HUES48 (cell line): ENCODE results near the gene MGAT5.

ENCODE experiments used
- H3K27ac ChIP-seq: one replicate; pipeline ENCODE4 v1.7.0; 2013; ENCODE audit warnings: low read depth, low read length, inconsistent platforms
- H3K27me3 ChIP-seq: 2 replicates; pipeline ENCODE4 v1.6.1; 2013; ENCODE audit warnings: mild to moderate bottlenecking, low read length; ENCODE audit not compliant: control insufficient read depth, insufficient read depth
- H3K36me3 ChIP-seq: 2 replicates; pipeline ENCODE4 v1.6.1; 2013; ENCODE audit warnings: low read length; ENCODE audit not compliant: control insufficient read depth, insufficient read depth
- H3K4me1 ChIP-seq: 2 replicates; pipeline ENCODE4 v1.6.1; 2013; ENCODE audit warnings: mild to moderate bottlenecking, low read length; ENCODE audit not compliant: control insufficient read depth, insufficient read depth
- H3K4me3 ChIP-seq: 2 replicates; pipeline ENCODE4 v1.5.1; 2013; ENCODE audit warnings: mild to moderate bottlenecking, low read depth, low read length
- H3K9ac ChIP-seq: 2 replicates; pipeline ENCODE4 v1.6.1; 2013; ENCODE audit warnings: mild to moderate bottlenecking, low read depth, low read length, moderate library complexity
- H3K9me3 ChIP-seq: 2 replicates; pipeline ENCODE4 v1.6.1; 2013; ENCODE audit warnings: low read length; ENCODE audit not compliant: control insufficient read depth, insufficient read depth

MGAT5 gene

GRCh38 chr2:134268265-134268664 is 14.4 kb downstream of the MGAT5 start:
- no peak overlapping the region for H3K4me3 ChIP-seq
- no peak overlapping the region; the same call in 1 of the 2 replicates for H3K9ac ChIP-seq
- H3K4me1 ChIP-seq: no peaks in the 10 kb centered on the region
- H3K9me3 ChIP-seq: no peaks in the 10 kb centered on the region
- peaks cover 13% of the 10 kb centered on the region; the same call in 1 of the 2 replicates for H3K36me3 ChIP-seq
- H3K27me3 ChIP-seq: no peaks in the 10 kb centered on the region
- H3K27ac ChIP-seq: no peak overlapping the region

- no peaks in the 10 kb centered on the region for H3K27me3 ChIP-seq
- peaks cover 13% of the 10 kb centered on the region; the same call in 1 of the 2 replicates for H3K36me3 ChIP-seq
- H3K27ac ChIP-seq: no peak overlapping the region
- 0 out of 2 replicates have a peak, but pooled peaks cover under 1% of the 10 kb centered on the region for H3K4me1 ChIP-seq
- no peak overlapping the region for H3K9ac ChIP-seq
- no peaks in the 10 kb centered on the region for H3K9me3 ChIP-seq
- no peak overlapping the region for H3K4me3 ChIP-seq
Measured at GRCh38 chr2:134269230-134269629, 15.4 kb downstream of the MGAT5 start.

GRCh38 chr2:134269972-134270735 is 16.3 kb downstream of the MGAT5 start:
- no peaks in the 10 kb centered on the region for H3K9me3 ChIP-seq
- H3K4me1 ChIP-seq: 0 out of 2 replicates have a peak, but pooled peaks cover 7% of the 10 kb centered on the region
- no peak overlapping the region for H3K27ac ChIP-seq
- peaks cover 13% of the 10 kb centered on the region; the same call in 1 of the 2 replicates for H3K36me3 ChIP-seq
- H3K27me3 ChIP-seq: no peaks in the 10 kb centered on the region
- H3K4me3 ChIP-seq: no peak overlapping the region
- H3K9ac ChIP-seq: no peak overlapping the region

GRCh38 chr2:134271758-134272157 is 17.9 kb downstream of the MGAT5 start:
- H3K4me3 ChIP-seq: no peak overlapping the region
- no peak overlapping the region for H3K27ac ChIP-seq
- 0 out of 2 replicates have a peak, but pooled peaks cover 7% of the 10 kb centered on the region for H3K4me1 ChIP-seq
- no peaks in the 10 kb centered on the region for H3K27me3 ChIP-seq
- peaks cover 13% of the 10 kb centered on the region; the same call in 1 of the 2 replicates for H3K36me3 ChIP-seq
- no peaks in the 10 kb centered on the region for H3K9me3 ChIP-seq
- H3K9ac ChIP-seq: no peak overlapping the region

- H3K9me3 ChIP-seq: no peaks in the 10 kb centered on the region
- no peak overlapping the region for H3K27ac ChIP-seq
- no peak overlapping the region for H3K4me3 ChIP-seq
- no peaks in the 10 kb centered on the region for H3K27me3 ChIP-seq
- H3K4me1 ChIP-seq: 0 out of 2 replicates have a peak, but pooled peaks cover 7% of the 10 kb centered on the region
- H3K9ac ChIP-seq: no peak overlapping the region
- H3K36me3 ChIP-seq: peaks cover 13% of the 10 kb centered on the region; the same call in 1 of the 2 replicates
Measured at GRCh38 chr2:134272806-134273205, 18.9 kb downstream of the MGAT5 start.

GRCh38 chr2:134273256-134273983 is 19.5 kb downstream of the MGAT5 start:
- no peak overlapping the region for H3K27ac ChIP-seq
- H3K9ac ChIP-seq: no peak overlapping the region
- H3K4me1 ChIP-seq: 0 out of 2 replicates have a peak, but pooled peaks cover 7% of the 10 kb centered on the region
- H3K27me3 ChIP-seq: no peaks in the 10 kb centered on the region
- no peak overlapping the region for H3K4me3 ChIP-seq
- H3K36me3 ChIP-seq: peaks cover 13% of the 10 kb centered on the region; the same call in 1 of the 2 replicates
- no peaks in the 10 kb centered on the region for H3K9me3 ChIP-seq

GRCh38 chr2:134274121-134274520 is 20.2 kb downstream of the MGAT5 start:
- Histone ChIP-seq H3K27ac (no peak overlapping the region), H3K9me3 (no peaks in the 10 kb centered on the region), H3K9ac (no peak overlapping the region), H3K4me3 (no peak overlapping the region), H3K27me3 (no peaks in the 10 kb centered on the region), H3K36me3 (peaks cover 13% of the 10 kb centered on the region; the same call in 1 of the 2 replicates), H3K4me1 (0 out of 2 replicates have a peak, but pooled peaks cover 7% of the 10 kb centered on the region)

- Histone ChIP-seq H3K9ac (no peak overlapping the region), H3K4me3 (no peak overlapping the region), H3K36me3 (peaks cover 12% of the 10 kb centered on the region; the same call in 1 of the 2 replicates), H3K27me3 (no peaks in the 10 kb centered on the region), H3K4me1 (0 out of 2 replicates have a peak, but pooled peaks cover 7% of the 10 kb centered on the region), H3K27ac (no peak overlapping the region), H3K9me3 (no peaks in the 10 kb centered on the region)
Measured at GRCh38 chr2:134275058-134275862, 21.4 kb downstream of the MGAT5 start.

GRCh38 chr2:134276381-134277172 is 22.7 kb downstream of the MGAT5 start:
- no peaks in the 10 kb centered on the region for H3K36me3 ChIP-seq
- H3K27ac ChIP-seq: no peak overlapping the region

GRCh38 chr2:134277223-134277622 is 23.4 kb downstream of the MGAT5 start:
- Histone ChIP-seq H3K36me3 (no peaks in the 10 kb centered on the region), H3K4me1 (0 out of 2 replicates have a peak, but pooled peaks cover 7% of the 10 kb centered on the region), H3K9me3 (no peaks in the 10 kb centered on the region), H3K9ac (no peak overlapping the region), H3K27me3 (no peaks in the 10 kb centered on the region), H3K4me3 (no peak overlapping the region), H3K27ac (no peak overlapping the region)

More at GRCh38 chr2:134276381-134277172, 22.7 kb downstream of the MGAT5 start:
- Histone ChIP-seq H3K4me3 (no peak overlapping the region), H3K9ac (no peak overlapping the region), H3K4me1 (0 out of 2 replicates have a peak, but pooled peaks cover 7% of the 10 kb centered on the region), H3K9me3 (no peaks in the 10 kb centered on the region), H3K27me3 (no peaks in the 10 kb centered on the region)
